ENCODE results near the gene SV2C.

The SV2C gene

DNA sequence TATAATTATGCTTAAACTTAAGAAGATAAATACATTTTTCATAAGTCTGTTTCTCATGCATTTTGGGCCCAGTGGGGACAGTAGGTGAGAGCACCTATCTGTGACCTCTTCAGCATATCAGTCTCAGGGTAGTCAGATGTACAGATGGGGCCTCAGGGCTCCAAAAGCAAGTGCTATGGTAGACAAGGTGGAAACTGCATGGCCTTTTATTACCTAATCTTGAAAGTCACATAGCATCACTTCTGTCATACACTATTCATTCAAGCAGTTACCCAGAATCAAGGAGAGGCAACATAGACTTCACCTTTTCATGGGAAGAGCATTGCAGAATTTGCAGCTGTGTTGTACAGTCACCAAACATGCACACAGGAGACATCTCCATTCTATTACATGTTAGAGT, 94.8 kb downstream of the SV2C start:
- Histone ChIP-seq H3K4me1 (ENCODE audit: control insufficient read depth in 1 of 2, insufficient read depth in 2 of 2, low read length in 2 of 2) (peaks cover 0 to 7% of the 10 kb centered on the region in 2 donors), H3K27ac (ENCODE audit: low read depth, low read length) (no peak overlapping the region), H3K4me3 (ENCODE audit: low read depth in 1 of 2, low read length in 2 of 2) (no peak overlapping the region), H3K36me3 (ENCODE audit: control insufficient read depth in 1 of 2, insufficient read depth in 2 of 2, low read length in 2 of 2) (no peaks in the 10 kb centered on the region), H3K9ac (ENCODE audit: low read depth in 1 of 2, low read length in 2 of 2) (no peak overlapping the region), H3K9me3 (ENCODE audit: control insufficient read depth in 1 of 2, low read length in 2 of 2) (no peaks in the 10 kb centered on the region), H3K27me3 (ENCODE audit: control insufficient read depth in 1 of 2, insufficient read depth in 2 of 2, low read length in 2 of 2) (no peaks in the 10 kb centered on the region)

DNA sequence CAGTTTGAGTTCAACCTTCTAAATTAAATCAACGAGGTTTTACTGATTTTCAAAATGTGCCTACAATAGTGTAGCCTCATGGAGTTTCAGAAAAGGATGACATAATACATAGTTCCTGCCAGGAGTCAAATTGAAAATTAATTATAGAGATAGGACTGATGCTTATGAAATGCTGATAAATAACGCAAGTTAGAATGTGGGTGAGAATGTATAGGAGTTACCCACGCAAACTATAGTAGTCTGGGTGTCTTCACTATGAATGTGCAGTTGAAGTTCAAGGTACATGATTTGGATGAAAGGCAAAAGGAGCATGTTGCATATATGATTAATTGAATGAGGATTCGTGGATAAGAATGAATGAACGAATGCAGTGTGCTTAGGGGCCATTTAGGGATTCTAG, 95.7 kb downstream of the SV2C start:
- Histone ChIP-seq H3K36me3 (ENCODE audit: control insufficient read depth in 1 of 2, insufficient read depth in 2 of 2, low read length in 2 of 2) (no peaks in the 10 kb centered on the region), H3K27me3 (ENCODE audit: control insufficient read depth in 1 of 2, insufficient read depth in 2 of 2, low read length in 2 of 2) (no peaks in the 10 kb centered on the region), H3K9me3 (ENCODE audit: control insufficient read depth in 1 of 2, low read length in 2 of 2) (no peaks in the 10 kb centered on the region), H3K27ac (ENCODE audit: low read depth, low read length) (no peak overlapping the region), H3K9ac (ENCODE audit: low read depth in 1 of 2, low read length in 2 of 2) (no peak overlapping the region), H3K4me3 (ENCODE audit: low read depth in 1 of 2, low read length in 2 of 2) (no peak overlapping the region), H3K4me1 (ENCODE audit: control insufficient read depth in 1 of 2, insufficient read depth in 2 of 2, low read length in 2 of 2) (peaks cover 0 to 7% of the 10 kb centered on the region in 2 donors)

- H3K4me3 ChIP-seq (ENCODE audit: low read depth in 1 of 2, low read length in 2 of 2): no peak overlapping the region
- H3K27me3 ChIP-seq (ENCODE audit: control insufficient read depth in 1 of 2, insufficient read depth in 2 of 2, low read length in 2 of 2): no peaks in the 10 kb centered on the region
- no peaks in the 10 kb centered on the region for H3K9me3 ChIP-seq (ENCODE audit: control insufficient read depth in 1 of 2, low read length in 2 of 2)
- H3K9ac ChIP-seq (ENCODE audit: low read depth in 1 of 2, low read length in 2 of 2): no peak overlapping the region
- H3K4me1 ChIP-seq (ENCODE audit: control insufficient read depth in 1 of 2, insufficient read depth in 2 of 2, low read length in 2 of 2): no peaks in the 10 kb centered on the region
- H3K27ac ChIP-seq (ENCODE audit: low read depth, low read length): no peak overlapping the region
- no peaks in the 10 kb centered on the region for H3K36me3 ChIP-seq (ENCODE audit: control insufficient read depth in 1 of 2, insufficient read depth in 2 of 2, low read length in 2 of 2)
Measured at GRCh38 chr5:76180814-76181805, 97.9 kb downstream of the SV2C start.

- no peak overlapping the region for H3K4me3 ChIP-seq (ENCODE audit: low read depth in 1 of 2, low read length in 2 of 2)
- no peaks in the 10 kb centered on the region for H3K9me3 ChIP-seq (ENCODE audit: control insufficient read depth in 1 of 2, low read length in 2 of 2)
- no peaks in the 10 kb centered on the region for H3K4me1 ChIP-seq (ENCODE audit: control insufficient read depth in 1 of 2, insufficient read depth in 2 of 2, low read length in 2 of 2)
- H3K9ac ChIP-seq (ENCODE audit: low read depth in 1 of 2, low read length in 2 of 2): no peak overlapping the region
- H3K27me3 ChIP-seq (ENCODE audit: control insufficient read depth in 1 of 2, insufficient read depth in 2 of 2, low read length in 2 of 2): no peaks in the 10 kb centered on the region
- no peak overlapping the region for H3K27ac ChIP-seq (ENCODE audit: low read depth, low read length)
- H3K36me3 ChIP-seq (ENCODE audit: control insufficient read depth in 1 of 2, insufficient read depth in 2 of 2, low read length in 2 of 2): no peaks in the 10 kb centered on the region
Measured at GRCh38 chr5:76187386-76187785, 104.2 kb downstream of the SV2C start.

- no peaks in the 10 kb centered on the region for H3K36me3 ChIP-seq (ENCODE audit: control insufficient read depth in 1 of 2, insufficient read depth in 2 of 2, low read length in 2 of 2)
- no peaks in the 10 kb centered on the region for H3K4me1 ChIP-seq (ENCODE audit: control insufficient read depth in 1 of 2, insufficient read depth in 2 of 2, low read length in 2 of 2)
Measured at GRCh38 chr5:76190356-76190755, 107.2 kb downstream of the SV2C start.

DNA sequence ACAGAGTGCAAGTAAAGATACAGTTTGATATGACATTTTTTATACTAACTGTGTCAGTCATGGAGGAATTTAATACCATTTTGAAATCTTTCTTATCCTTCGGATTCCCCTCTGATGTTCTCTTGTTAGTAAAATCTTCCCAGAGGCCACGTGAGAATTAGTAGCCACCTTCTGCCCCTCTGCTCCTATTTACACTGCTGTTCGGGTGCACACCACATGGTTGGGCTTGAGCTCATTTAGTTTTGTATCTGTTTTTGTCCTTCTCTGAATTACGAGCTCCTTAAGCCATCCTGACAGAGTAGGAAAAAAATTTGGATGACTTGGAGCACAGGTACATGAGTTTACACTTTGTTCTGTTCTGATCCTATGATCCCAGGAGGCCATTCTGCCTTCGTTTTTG, 109.7 kb downstream of the SV2C start:
- H3K36me3 ChIP-seq (ENCODE audit: control insufficient read depth in 1 of 2, insufficient read depth in 2 of 2, low read length in 2 of 2): no peaks in the 10 kb centered on the region
- H3K4me1 ChIP-seq (ENCODE audit: control insufficient read depth in 1 of 2, insufficient read depth in 2 of 2, low read length in 2 of 2): no peaks in the 10 kb centered on the region
- H3K27ac ChIP-seq (ENCODE audit: low read depth, low read length): no peak overlapping the region
- peaks cover 0 to 4% of the 10 kb centered on the region in 2 donors for H3K27me3 ChIP-seq (ENCODE audit: control insufficient read depth in 1 of 2, insufficient read depth in 2 of 2, low read length in 2 of 2)
- no peaks in the 10 kb centered on the region for H3K9me3 ChIP-seq (ENCODE audit: control insufficient read depth in 1 of 2, low read length in 2 of 2)
- no peak overlapping the region for H3K4me3 ChIP-seq (ENCODE audit: low read depth in 1 of 2, low read length in 2 of 2)
- no peak overlapping the region for H3K9ac ChIP-seq (ENCODE audit: low read depth in 1 of 2, low read length in 2 of 2)

More at GRCh38 chr5:76190356-76190755, 107.2 kb downstream of the SV2C start:
- no peak overlapping the region for H3K27ac ChIP-seq (ENCODE audit: low read depth, low read length)
- H3K27me3 ChIP-seq (ENCODE audit: control insufficient read depth in 1 of 2, insufficient read depth in 2 of 2, low read length in 2 of 2): peaks cover 0 to 4% of the 10 kb centered on the region in 2 donors
- no peak overlapping the region for H3K9ac ChIP-seq (ENCODE audit: low read depth in 1 of 2, low read length in 2 of 2)
- H3K9me3 ChIP-seq (ENCODE audit: control insufficient read depth in 1 of 2, low read length in 2 of 2): no peaks in the 10 kb centered on the region
- H3K4me3 ChIP-seq (ENCODE audit: low read depth in 1 of 2, low read length in 2 of 2): no peak overlapping the region

- H3K9ac ChIP-seq (ENCODE audit: low read depth in 1 of 2, low read length in 2 of 2): no peak overlapping the region
- H3K36me3 ChIP-seq (ENCODE audit: control insufficient read depth in 1 of 2, insufficient read depth in 2 of 2, low read length in 2 of 2): no peaks in the 10 kb centered on the region
- no peaks in the 10 kb centered on the region for H3K9me3 ChIP-seq (ENCODE audit: control insufficient read depth in 1 of 2, low read length in 2 of 2)
- no peak overlapping the region for H3K4me3 ChIP-seq (ENCODE audit: low read depth in 1 of 2, low read length in 2 of 2)
- H3K27me3 ChIP-seq (ENCODE audit: control insufficient read depth in 1 of 2, insufficient read depth in 2 of 2, low read length in 2 of 2): peaks cover 0 to 4% of the 10 kb centered on the region in 2 donors
- H3K4me1 ChIP-seq (ENCODE audit: control insufficient read depth in 1 of 2, insufficient read depth in 2 of 2, low read length in 2 of 2): no peaks in the 10 kb centered on the region
- H3K27ac ChIP-seq (ENCODE audit: low read depth, low read length): no peak overlapping the region
Measured at GRCh38 chr5:76193635-76194034, 110.5 kb downstream of the SV2C start.

DNA sequence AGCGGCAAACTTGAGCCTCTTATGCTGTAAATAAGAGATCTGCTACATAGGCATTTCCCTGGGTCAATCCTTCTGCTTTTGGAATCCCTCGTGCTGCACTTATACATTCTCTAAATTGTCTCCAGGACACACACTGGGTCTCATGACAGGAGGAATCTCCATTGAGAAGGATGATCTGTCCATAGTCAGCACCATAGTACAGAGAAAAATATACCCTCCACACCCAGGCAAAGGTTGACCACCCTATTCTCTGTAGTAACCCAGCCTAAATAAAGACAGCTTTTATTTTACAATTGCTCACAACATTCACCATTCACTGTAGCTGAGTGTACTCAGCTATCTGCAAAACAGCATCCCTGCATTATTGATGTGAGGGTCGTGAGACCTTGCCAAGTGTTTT, 111.2 kb downstream of the SV2C start:
- Histone ChIP-seq H3K36me3 (ENCODE audit: control insufficient read depth in 1 of 2, insufficient read depth in 2 of 2, low read length in 2 of 2) (no peaks in the 10 kb centered on the region), H3K9me3 (ENCODE audit: control insufficient read depth in 1 of 2, low read length in 2 of 2) (no peaks in the 10 kb centered on the region), H3K27ac (ENCODE audit: low read depth, low read length) (no peak overlapping the region), H3K4me3 (ENCODE audit: low read depth in 1 of 2, low read length in 2 of 2) (no peak overlapping the region), H3K9ac (ENCODE audit: low read depth in 1 of 2, low read length in 2 of 2) (no peak overlapping the region), H3K4me1 (ENCODE audit: control insufficient read depth in 1 of 2, insufficient read depth in 2 of 2, low read length in 2 of 2) (no peaks in the 10 kb centered on the region), H3K27me3 (ENCODE audit: control insufficient read depth in 1 of 2, insufficient read depth in 2 of 2, low read length in 2 of 2) (peaks cover 0 to 4% of the 10 kb centered on the region in 2 donors)

DNA sequence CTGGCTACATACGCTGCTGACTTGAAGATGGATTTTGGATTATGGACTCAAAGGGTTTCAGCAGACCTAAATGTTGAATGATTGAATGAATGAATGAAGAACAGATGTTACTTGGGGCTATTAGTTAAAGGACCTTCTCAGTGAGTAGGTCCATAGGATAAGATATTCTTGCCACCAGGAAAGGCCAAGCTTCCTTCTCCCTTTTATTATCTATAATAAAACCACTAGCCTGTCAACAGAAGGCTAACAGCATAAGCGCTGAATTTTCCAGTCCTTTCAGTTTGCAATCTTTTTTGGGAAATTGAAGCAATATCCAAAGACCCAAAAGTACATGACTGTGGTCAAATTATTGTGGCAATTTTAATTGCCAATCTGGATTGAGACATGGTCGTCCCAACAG, 113.3 kb downstream of the SV2C start:
- H3K4me1 ChIP-seq (ENCODE audit: control insufficient read depth in 1 of 2, insufficient read depth in 2 of 2, low read length in 2 of 2): no peaks in the 10 kb centered on the region
- H3K36me3 ChIP-seq (ENCODE audit: control insufficient read depth in 1 of 2, insufficient read depth in 2 of 2, low read length in 2 of 2): no peaks in the 10 kb centered on the region
- peaks cover 0 to 4% of the 10 kb centered on the region in 2 donors for H3K27me3 ChIP-seq (ENCODE audit: control insufficient read depth in 1 of 2, insufficient read depth in 2 of 2, low read length in 2 of 2)

GRCh38 chr5:76196886-76197489, 113.8 kb downstream of the SV2C start:
- no peak overlapping the region for H3K4me3 ChIP-seq (ENCODE audit: low read depth in 1 of 2, low read length in 2 of 2)
- no peak overlapping the region for H3K27ac ChIP-seq (ENCODE audit: low read depth, low read length)
- H3K36me3 ChIP-seq (ENCODE audit: control insufficient read depth in 1 of 2, insufficient read depth in 2 of 2, low read length in 2 of 2): no peaks in the 10 kb centered on the region
- H3K9ac ChIP-seq (ENCODE audit: low read depth in 1 of 2, low read length in 2 of 2): no peak overlapping the region
- no peaks in the 10 kb centered on the region for H3K9me3 ChIP-seq (ENCODE audit: control insufficient read depth in 1 of 2, low read length in 2 of 2)
- H3K4me1 ChIP-seq (ENCODE audit: control insufficient read depth in 1 of 2, insufficient read depth in 2 of 2, low read length in 2 of 2): no peaks in the 10 kb centered on the region
- peaks cover 0 to 4% of the 10 kb centered on the region in 2 donors for H3K27me3 ChIP-seq (ENCODE audit: control insufficient read depth in 1 of 2, insufficient read depth in 2 of 2, low read length in 2 of 2)

More for the DNA sequence above, 113.3 kb downstream of the SV2C start:
- H3K4me3 ChIP-seq (ENCODE audit: low read depth in 1 of 2, low read length in 2 of 2): no peak overlapping the region
- H3K9ac ChIP-seq (ENCODE audit: low read depth in 1 of 2, low read length in 2 of 2): no peak overlapping the region
- no peaks in the 10 kb centered on the region for H3K9me3 ChIP-seq (ENCODE audit: control insufficient read depth in 1 of 2, low read length in 2 of 2)
- H3K27ac ChIP-seq (ENCODE audit: low read depth, low read length): no peak overlapping the region
